ENCODE results near the gene KLRC4.
"Not testable (repeated sequence)": the region's sequence is repeated elsewhere in the genome, so short reads cannot be mapped to it uniquely, and the experiment has no call there.

KLRC4 gene

GRCh38 chr12:10369557-10370415 is 39.8 kb downstream of the KLRC4 start:
- DNase-seq (ENCODE audit: insufficient read length, low spot score) (no peak), FAIRE-seq (no peak)

GRCh38 chr12:10368206-10369171 is 41.1 kb downstream of the KLRC4 start:
- FAIRE-seq (no peak), DNase-seq (ENCODE audit: insufficient read length, low spot score) (no peak)

- FAIRE-seq; DNase-seq (ENCODE audit: insufficient read length, low spot score): not testable (repeated sequence)
Observed at GRCh38 chr12:10367714-10368113, 41.8 kb downstream of the KLRC4 start.

- DNase-seq (ENCODE audit: insufficient read length, low spot score) (no peak), FAIRE-seq (no peak)
Observed at GRCh38 chr12:10366875-10367274, 42.7 kb downstream of the KLRC4 start.

- no peak for DNase-seq (ENCODE audit: insufficient read length, low spot score)
- FAIRE-seq, result no peak
Observed at GRCh38 chr12:10365696-10366405, 43.7 kb downstream of the KLRC4 start.

- peak; percentile 36 for DNase-seq (ENCODE audit: insufficient read length, low spot score)
- FAIRE-seq, result no peak
Observed at GRCh38 chr12:10364815-10365622, 44.5 kb downstream of the KLRC4 start.

GRCh38 chr12:10363914-10364814 is 45.4 kb downstream of the KLRC4 start:
- FAIRE-seq, result peak; percentile 91
- DNase-seq (ENCODE audit: insufficient read length, low spot score), result no peak

- DNase-seq (ENCODE audit: insufficient read length, low spot score) (no peak), FAIRE-seq (no peak)
Observed at GRCh38 chr12:10363658-10363913, 46.0 kb downstream of the KLRC4 start.

GRCh38 chr12:10362828-10363657 is 46.5 kb downstream of the KLRC4 start:
- FAIRE-seq (no peak), DNase-seq (ENCODE audit: insufficient read length, low spot score) (no peak)

- no peak for FAIRE-seq
- no peak for DNase-seq (ENCODE audit: insufficient read length, low spot score)
Observed at GRCh38 chr12:10362325-10362724, 47.2 kb downstream of the KLRC4 start.

GRCh38 chr12:10361622-10362021 is 47.9 kb downstream of the KLRC4 start:
- no peak for FAIRE-seq
- no peak for DNase-seq (ENCODE audit: insufficient read length, low spot score)

- no peak for DNase-seq (ENCODE audit: insufficient read length, low spot score)
- no peak for FAIRE-seq
Observed at GRCh38 chr12:10361084-10361483, 48.5 kb downstream of the KLRC4 start.

- no peak for DNase-seq (ENCODE audit: insufficient read length, low spot score)
- no peak for FAIRE-seq
Observed at GRCh38 chr12:10358969-10359368, 50.6 kb downstream of the KLRC4 start.

GRCh38 chr12:10358131-10358530 is 51.4 kb downstream of the KLRC4 start:
- FAIRE-seq, result no peak
- DNase-seq (ENCODE audit: insufficient read length, low spot score), result no peak
